Endometrium (tissue), 2 donors: Measurements from ENCODE around the gene DPP4.
A peak's percentile ranks its signal among the peaks of the same experiment; 100 is the strongest.
"Not testable (repeated sequence)": the region's sequence is repeated elsewhere in the genome, so short reads cannot be mapped to it uniquely, and the experiment has no call there.

ENCODE experiments used
- FAIRE-seq: peaks from 2 replicates; lab custom pipeline; 2012; peaks lifted over from hg19 to GRCh38; lab: Jason Lieb, UNC
- donor health status: control.
- donor health status: control.

Gene DPP4

DNA sequence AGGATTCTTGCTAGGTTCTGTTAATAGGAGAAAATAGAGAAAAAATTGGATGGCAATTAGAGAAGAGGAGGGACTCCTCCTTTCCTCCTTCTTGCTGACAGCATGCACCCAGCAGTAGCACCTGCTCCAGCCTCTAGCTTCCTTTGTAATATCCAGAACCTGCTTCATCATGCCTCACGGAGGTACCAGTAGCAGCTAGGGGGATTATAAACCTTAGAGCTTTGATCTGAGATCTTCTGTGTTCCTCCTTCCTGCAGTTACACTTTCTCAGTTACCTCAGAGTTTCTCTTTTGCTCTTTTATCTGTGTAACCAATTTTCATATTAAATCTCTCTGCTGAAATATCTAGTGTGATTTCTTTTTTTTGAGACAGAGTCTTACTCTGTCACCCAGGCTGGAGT is 16.6 kb downstream of the DPP4 start:
- no peak for FAIRE-seq

GRCh38 chr2:162056796-162057399 is 17.1 kb downstream of the DPP4 start:
- no peak for FAIRE-seq

DNA sequence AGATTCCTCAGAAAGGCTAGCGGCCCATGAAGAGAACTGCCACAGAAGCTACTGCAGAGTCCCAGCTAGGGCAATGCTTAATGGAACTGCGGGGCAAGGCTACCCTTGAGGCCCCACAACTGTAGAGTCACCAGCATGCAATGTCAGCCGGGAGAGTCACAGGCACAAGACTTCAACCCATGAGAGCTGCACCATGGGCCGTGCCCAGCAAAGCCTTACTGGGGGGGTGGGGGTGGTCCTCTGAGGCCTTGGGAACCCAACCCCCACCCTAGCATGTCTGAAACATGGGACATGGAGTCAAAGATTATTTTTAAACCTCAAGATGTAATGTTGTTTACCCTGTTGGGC is 20.2 kb downstream of the DPP4 start:
- no peak for FAIRE-seq

DNA sequence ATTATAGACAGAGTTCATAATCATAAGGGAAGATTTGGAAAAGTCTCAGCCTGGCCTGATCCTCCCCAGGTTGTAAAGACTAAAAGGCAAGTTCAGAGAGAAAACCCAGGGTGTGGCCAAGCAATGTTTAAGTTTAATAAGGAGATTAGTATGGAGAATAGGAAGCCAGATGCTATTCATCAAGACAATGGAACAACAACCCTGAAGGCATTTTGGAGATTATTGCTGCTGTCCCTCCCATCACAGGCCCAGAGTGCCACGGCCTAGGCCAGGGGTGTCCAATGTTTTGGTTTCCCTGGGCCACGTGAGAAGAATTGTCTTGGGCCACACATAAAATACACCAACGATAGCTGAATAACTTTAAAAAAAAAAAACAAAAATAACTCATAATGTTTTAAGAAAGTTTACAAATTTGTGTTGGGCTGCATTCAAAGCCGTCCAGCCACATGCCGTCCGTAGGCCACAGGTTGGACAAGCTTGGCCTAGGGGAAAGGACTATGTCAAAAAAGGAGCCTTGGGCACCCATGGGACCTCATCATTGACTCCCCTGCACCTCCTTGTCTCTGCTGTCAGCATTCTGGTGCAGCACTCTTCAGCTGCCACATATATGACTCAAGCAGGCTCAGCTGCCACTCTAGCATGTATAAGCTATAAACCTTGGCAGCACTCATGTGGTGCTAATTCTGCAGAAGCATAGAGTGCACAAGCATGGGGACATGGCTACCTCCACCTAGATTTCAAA is 20.8 kb downstream of the DPP4 start:
- no peak for FAIRE-seq

DNA sequence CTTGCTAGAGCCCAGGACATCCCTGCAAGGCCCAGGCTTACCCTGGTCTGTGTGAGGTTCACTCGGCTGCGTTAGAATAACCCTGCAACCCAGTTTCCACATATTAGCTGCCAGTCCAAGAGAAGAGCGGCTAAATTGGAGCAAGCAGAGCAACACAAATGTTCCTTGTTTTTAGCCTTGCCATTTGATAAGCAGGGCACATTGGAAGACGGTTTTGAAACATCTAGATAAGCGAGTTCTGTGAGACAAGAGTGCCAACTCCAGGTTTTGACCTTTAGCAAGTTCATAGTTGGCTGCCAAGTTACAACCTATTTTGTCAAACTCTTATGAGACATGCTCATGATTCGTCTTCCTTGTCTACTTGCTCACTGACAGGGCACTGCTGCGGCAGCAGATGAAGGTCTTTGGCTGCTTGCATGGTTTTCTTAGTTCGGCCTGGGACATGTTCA is 23.5 kb downstream of the DPP4 start:
- FAIRE-seq = no peak

DNA sequence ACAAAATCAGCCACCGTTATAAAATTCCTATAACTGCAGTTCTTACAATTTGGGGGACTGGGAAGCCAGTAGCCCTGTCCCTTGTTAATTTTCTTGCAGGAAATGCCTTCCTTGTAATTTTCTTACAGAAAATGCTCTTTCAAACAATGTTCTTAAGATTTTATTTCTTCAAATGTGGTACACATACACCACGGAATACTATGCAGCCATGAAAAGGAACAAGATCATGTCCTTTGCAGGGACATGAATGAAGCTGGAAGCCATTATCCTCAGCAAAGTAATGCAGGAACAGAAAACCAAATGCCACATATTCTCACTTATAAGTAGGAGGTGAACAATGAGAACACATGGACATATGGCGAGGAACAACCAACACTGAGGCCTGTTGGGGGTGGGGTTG is 24.9 kb downstream of the DPP4 start:
- not testable (repeated sequence) for FAIRE-seq

- no peak for FAIRE-seq
These were observed 29.4 kb downstream of the DPP4 start for GRCh38 chr2:162044586-162044985.

DNA sequence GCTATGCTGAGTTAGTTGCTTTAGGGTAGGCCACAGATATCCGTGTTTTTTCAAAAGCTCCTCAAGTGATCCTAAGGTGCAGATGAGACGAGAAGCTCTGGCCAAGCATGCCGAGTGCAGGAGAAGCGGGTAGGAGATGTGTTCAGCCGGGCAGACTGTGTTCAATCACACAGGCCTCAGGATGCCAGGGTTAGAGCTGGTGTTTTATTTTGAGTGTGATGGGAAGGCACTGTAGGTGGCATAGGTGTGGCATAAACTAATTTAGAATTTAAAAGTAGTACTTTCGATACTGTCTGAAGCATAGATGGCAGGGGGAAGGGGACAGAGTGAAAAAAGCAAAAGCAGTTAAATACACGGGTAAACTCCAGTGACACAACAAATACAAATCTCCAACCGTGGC is 30.9 kb downstream of the DPP4 start:
- no peak for FAIRE-seq

GRCh38 chr2:162041485-162041884 is 32.5 kb downstream of the DPP4 start:
- no peak for FAIRE-seq

DNA sequence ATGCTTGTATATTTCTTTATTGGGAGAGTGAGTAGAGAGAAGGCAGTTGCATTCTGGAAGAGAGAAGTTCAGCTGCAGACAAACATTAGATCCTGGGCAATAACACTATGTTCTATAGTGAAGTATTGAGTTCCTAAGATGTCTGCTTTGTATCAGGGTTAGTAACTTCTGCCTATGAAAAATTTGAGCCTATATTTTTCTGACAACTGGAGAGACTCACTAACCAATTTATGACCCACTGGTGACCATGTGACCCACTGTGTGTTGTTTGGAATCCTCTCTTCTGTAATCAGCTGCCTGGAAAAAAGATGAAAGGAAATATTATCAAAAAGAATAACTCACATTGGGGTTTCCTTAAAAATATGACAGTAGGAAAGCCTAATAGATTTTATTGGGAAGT is 35.3 kb downstream of the DPP4 start:
- FAIRE-seq = no peak

DNA sequence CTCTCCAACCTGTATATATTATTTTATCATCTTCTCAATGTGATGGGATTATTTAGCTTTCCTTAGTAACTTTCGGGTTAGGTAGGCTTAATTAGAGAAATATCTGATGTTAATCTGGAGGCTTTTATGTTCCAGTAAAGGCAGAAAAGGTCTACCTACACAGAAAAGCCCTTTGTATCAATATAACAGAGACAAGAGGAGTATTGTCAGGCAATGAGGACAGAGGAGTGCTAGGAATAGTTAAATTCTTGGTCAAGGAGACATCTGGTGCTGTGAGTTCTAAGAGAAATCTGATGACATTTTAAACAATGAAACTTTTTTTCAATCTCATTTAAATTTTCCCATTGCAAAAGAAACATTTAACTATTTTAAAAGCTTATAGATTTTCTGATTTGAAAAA is 36.1 kb downstream of the DPP4 start:
- FAIRE-seq = no peak

GRCh38 chr2:162037028-162037795 is 36.8 kb downstream of the DPP4 start:
- peak; percentile 12 for FAIRE-seq

GRCh38 chr2:162035981-162036380 is 38.0 kb downstream of the DPP4 start:
- FAIRE-seq = no peak

- FAIRE-seq = no peak
These were observed 43.4 kb downstream of the DPP4 start for GRCh38 chr2:162030363-162031190.

GRCh38 chr2:162029287-162029901 is 44.6 kb downstream of the DPP4 start:
- no peak for FAIRE-seq

DNA sequence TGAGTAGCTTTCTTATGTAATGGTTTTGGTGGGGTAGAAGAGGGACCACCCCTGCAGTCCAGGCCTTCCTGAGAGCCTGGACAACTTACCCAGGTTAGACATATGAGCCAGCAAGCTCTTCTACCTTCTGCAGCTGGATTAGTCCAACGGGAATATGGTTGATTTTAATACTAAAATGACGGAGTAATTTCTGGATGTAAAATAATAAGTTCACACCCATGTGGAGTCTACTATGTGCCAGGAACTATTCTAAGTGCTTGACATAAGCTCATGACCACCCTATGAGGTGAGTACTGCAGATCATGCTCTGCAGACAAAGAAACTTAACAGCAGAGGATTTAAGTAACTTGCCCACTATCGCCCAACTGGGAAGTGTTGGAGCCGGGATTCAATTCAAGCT is 45.5 kb downstream of the DPP4 start:
- no peak for FAIRE-seq

GRCh38 chr2:162025121-162025911 is 48.7 kb downstream of the DPP4 start:
- FAIRE-seq = no peak

DNA sequence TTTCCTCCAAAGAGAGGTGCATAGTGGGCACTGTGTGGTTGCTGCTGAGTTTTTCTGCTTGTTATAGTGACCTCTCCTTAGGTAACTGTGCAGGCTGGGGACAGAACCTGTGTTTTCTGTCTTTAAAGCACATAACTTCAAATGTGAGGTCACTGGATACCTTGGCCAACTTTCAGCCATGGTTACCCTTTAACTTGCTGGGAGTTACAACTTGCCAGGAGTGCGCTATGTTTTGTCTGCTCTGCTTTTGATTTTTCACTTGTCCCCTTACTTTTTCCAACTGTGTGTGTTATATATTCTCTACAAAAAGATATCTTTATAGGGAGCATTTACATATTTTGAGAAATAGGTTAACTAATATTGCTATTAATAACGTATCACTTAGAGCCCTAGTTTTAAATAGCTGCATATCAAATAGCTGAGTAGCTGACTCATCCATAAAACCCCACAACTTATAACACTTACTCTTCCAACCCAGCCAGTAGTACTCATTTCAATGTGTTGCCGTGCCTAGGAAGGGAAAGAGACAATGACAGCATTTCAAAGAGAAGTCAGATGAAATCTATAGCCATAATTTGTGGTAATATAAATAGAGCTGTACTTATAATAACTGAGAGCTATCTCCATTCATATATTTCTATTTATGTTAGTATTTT is 51.6 kb downstream of the DPP4 start:
- FAIRE-seq = no peak

- FAIRE-seq = no peak
These were observed 52.4 kb downstream of the DPP4 start for GRCh38 chr2:162021516-162022058.

DNA sequence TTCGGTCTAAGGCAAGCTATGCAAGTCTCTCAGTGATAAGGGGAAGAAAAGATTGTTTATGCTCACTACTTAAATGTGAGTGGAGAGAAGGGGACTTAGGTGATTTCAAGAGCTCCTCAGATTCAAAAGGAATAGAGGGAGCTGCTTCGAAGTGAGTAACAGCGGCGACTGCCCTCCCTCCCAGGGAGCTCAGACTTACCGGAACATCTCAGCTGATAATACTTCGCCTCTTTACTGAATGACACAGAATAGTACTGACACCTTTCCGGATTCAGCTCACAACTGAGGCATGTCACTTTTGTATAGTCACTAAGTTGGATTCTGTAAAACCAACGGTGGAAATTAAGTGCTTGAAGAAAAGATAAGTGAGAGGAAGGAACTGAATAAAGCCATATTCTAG is 55.5 kb downstream of the DPP4 start:
- no peak for FAIRE-seq
